ENCODE results near the gene SRRM5. TPM values are rescaled to one million over a fixed set of nuclear protein-coding genes. Genes with fewer than 3 reads are reported as not detected.

Gene SRRM5
- total and polyA plus RNA-seq, 2 experiments from 2014 or later: 0.08 TPM; not detected in 1

- no peak for TF ChIP-seq ZNF462 (CRISPR knock-in tag; IDR thresholded peaks at IDR 0.05)
- no peak for TF ChIP-seq EZH2phosphoT487 (IDR thresholded peaks at IDR 0.05; ENCODE audit: unreplicated experiment)
Measured at GRCh38 chr19:43574424-43575155, 37.3 kb upstream of the SRRM5 start (continued).

GRCh38 chr19:43575156-43575950 is 36.5 kb upstream of the SRRM5 start, which contains the start of the genes PINLYP and XRCC1:
TSS of gene PINLYP (plus strand) at chr19:43575801. CDS start at chr19:43577192, 1,391 bp downstream.
TSS of gene XRCC1 (minus strand) at chr19:43575527. CDS start at chr19:43575458, 69 bp downstream.
- H3K9me2 ChIP-seq (ENCODE audit: insufficient read depth): no peaks in the 10 kb centered on the region
- peak within 1 kb of the TSS; percentile 89 for H3K27ac ChIP-seq (ENCODE audit: low read depth)
- peaks cover 22% of the 10 kb centered on the region for H3K4me1 Mint-ChIP-seq
- H3K4me3 ChIP-seq: peak within 1 kb of the TSS; percentile 99
- H3K4me2 ChIP-seq: peak within 1 kb of the TSS; percentile 98
- peak; percentile 92 for ATAC-seq
- peak; percentile 100 for DNase-seq (ENCODE audit: low spot score)
- peaks cover 14% of the 10 kb centered on the region for H3K4me1 ChIP-seq (ENCODE audit: insufficient read depth)
- no peaks in the 10 kb centered on the region; the same call in 1 of the 2 replicates for H4K20me1 ChIP-seq (replicated peaks; ENCODE audit: insufficient read depth)
- H3K27me3 Mint-ChIP-seq (ENCODE audit: insufficient read depth, low read depth, poor library complexity): peaks cover 8% of the 10 kb centered on the region
- H3K9me3 Mint-ChIP-seq: no peaks in the 10 kb centered on the region; the same call in 2 of the 3 replicates
- H3K4me3 Mint-ChIP-seq: peak within 1 kb of the TSS; percentile 98
- H3K36me3 ChIP-seq (ENCODE audit: insufficient read depth): no peaks in the 10 kb centered on the region
- H3F3A ChIP-seq (replicated peaks; ENCODE audit: low read depth): no peaks in the 10 kb centered on the region; the same call in 1 of the 2 replicates
- peak within 1 kb of the TSS; percentile 93; the same call in 1 of the 2 replicates for H2AFZ ChIP-seq
- H3K27ac Mint-ChIP-seq: peak within 1 kb of the TSS; percentile 96
- H3K79me2 ChIP-seq (replicated peaks; ENCODE audit: insufficient read depth): peaks cover 12% of the 10 kb centered on the region; the same call in 1 of the 2 replicates
- H3K27me3 ChIP-seq (ENCODE audit: insufficient read depth): no peaks in the 10 kb centered on the region
- H3K36me3 Mint-ChIP-seq (ENCODE audit: low read depth): peaks cover 21% of the 10 kb centered on the region
- no peak for TF ChIP-seq ZNF331 (CRISPR knock-in tag; IDR thresholded peaks at IDR 0.05; ENCODE audit: low read depth)
- TF ChIP-seq NANOG (IDR thresholded peaks at IDR 0.05; ENCODE audit: borderline replicate concordance): no peak
- no peak for TF ChIP-seq REST (IDR thresholded peaks at IDR 0.05; ENCODE audit: unreplicated experiment)
- no peak for TF ChIP-seq CTCF (conservative IDR thresholded peaks at IDR 0.05; ENCODE audit: low read depth in 2 of 2)
